Fibroblast of the aortic adventitia (primary cell): ENCODE data around the gene FOS. TPM values are rescaled to one million over a fixed set of nuclear protein-coding genes. Genes with fewer than 3 reads are reported as not detected.

ENCODE experiments used
- DNase-seq: peaks from one replicate; pipeline ENCODE4 v3.0.0-alpha.2; 2010; ENCODE audit warnings: low read depth
- H3K4me3 ChIP-seq: 2 replicates; pipeline ENCODE4 v1.5.1; 2011; ENCODE audit warnings: low read depth, mild to moderate bottlenecking, control low read depth, low read length, moderate library complexity
- total RNA-seq: library from RNA; depleted of rRNA; stranded (reverse); fragments of >200 nt; gene quantifications from 2 replicates; pipeline ENCODE4 v1.2.3, GENCODE V29; 2012; ENCODE audit warnings: low replicate concordance
- TF ChIP-seq, protein P1 (sequence below): IDR thresholded peaks from 2 replicates; pipeline ENCODE4 v1.5.1; 2011; ENCODE audit warnings: mild to moderate bottlenecking, low read length, control low read depth, inconsistent platforms; ENCODE audit not compliant: insufficient read depth

Gene FOS
- total RNA-seq, 1 donor, result 1.4 TPM

- DNase-seq, result no peak
- TF ChIP-seq, protein P1, sequence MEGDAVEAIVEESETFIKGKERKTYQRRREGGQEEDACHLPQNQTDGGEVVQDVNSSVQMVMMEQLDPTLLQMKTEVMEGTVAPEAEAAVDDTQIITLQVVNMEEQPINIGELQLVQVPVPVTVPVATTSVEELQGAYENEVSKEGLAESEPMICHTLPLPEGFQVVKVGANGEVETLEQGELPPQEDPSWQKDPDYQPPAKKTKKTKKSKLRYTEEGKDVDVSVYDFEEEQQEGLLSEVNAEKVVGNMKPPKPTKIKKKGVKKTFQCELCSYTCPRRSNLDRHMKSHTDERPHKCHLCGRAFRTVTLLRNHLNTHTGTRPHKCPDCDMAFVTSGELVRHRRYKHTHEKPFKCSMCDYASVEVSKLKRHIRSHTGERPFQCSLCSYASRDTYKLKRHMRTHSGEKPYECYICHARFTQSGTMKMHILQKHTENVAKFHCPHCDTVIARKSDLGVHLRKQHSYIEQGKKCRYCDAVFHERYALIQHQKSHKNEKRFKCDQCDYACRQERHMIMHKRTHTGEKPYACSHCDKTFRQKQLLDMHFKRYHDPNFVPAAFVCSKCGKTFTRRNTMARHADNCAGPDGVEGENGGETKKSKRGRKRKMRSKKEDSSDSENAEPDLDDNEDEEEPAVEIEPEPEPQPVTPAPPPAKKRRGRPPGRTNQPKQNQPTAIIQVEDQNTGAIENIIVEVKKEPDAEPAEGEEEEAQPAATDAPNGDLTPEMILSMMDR, result no peak
- H3K4me3 ChIP-seq, result no peak overlapping the region
Observed at GRCh38 chr14:75274899-75275569, 3.6 kb upstream of the FOS start.

- no peak for DNase-seq
- TF ChIP-seq, protein P1, result no peak
- H3K4me3 ChIP-seq, result no peak overlapping the region
Observed at GRCh38 chr14:75275598-75275997, 3.0 kb upstream of the FOS start.

DNA sequence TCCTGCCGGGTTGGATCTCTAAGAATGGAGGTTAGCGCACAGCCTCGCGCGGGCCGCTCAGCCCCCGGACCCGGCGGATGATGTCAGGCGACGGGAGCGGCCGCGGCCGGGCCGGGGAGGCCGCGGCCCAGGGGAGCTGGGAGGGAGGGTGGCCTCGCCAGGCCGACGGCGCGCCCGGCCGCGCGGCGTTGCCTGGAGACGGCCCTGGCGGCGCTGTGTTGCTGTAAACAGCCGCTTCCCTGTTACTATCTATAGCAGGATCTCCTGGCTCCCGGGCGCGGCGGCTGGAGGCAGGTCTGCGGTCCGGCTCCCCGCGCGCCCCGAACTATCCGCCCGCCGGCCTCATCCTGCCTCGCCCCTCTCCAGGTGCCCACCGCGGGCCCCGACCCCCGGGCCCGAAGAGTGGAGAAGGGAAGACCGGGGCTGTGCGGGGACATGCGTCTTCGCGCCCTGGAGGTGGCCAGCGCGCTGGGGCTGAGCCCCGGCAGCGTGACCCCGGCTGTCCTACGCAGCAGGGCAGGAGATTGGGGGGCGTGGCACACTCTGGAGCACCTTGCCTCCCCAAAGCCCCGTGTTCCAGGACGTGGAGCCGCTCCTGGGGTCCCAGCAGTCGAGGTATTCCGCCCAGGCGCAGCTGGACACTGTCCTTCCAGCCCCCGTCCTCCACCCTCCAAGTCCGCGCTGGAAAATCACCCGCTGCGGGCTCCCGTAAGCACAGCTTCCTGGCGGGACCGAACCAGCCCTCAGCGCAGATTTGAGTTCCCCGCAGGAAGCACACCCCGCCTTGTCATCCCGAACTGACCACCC lies 1.4 kb upstream of the FOS start:
- peak; percentile 85 for DNase-seq
- TF ChIP-seq, protein P1, result no peak
- peak overlapping the region; percentile 74 for H3K4me3 ChIP-seq

GRCh38 chr14:75277815-75278421 lies 710 bp upstream of the FOS start:
- peak overlapping the region; percentile 74 for H3K4me3 ChIP-seq
- TF ChIP-seq, protein P1, result no peak
- peak; percentile 56 for DNase-seq

DNA sequence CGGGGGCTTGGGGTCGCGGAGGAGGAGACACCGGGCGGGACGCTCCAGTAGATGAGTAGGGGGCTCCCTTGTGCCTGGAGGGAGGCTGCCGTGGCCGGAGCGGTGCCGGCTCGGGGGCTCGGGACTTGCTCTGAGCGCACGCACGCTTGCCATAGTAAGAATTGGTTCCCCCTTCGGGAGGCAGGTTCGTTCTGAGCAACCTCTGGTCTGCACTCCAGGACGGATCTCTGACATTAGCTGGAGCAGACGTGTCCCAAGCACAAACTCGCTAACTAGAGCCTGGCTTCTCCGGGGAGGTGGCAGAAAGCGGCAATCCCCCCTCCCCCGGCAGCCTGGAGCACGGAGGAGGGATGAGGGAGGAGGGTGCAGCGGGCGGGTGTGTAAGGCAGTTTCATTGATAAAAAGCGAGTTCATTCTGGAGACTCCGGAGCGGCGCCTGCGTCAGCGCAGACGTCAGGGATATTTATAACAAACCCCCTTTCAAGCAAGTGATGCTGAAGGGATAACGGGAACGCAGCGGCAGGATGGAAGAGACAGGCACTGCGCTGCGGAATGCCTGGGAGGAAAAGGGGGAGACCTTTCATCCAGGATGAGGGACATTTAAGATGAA lies 630 bp downstream of the FOS start:
- H3K4me3 ChIP-seq, result peak overlapping the region; percentile 92
- peak; percentile 86 for DNase-seq
- TF ChIP-seq, protein P1, result no peak

DNA sequence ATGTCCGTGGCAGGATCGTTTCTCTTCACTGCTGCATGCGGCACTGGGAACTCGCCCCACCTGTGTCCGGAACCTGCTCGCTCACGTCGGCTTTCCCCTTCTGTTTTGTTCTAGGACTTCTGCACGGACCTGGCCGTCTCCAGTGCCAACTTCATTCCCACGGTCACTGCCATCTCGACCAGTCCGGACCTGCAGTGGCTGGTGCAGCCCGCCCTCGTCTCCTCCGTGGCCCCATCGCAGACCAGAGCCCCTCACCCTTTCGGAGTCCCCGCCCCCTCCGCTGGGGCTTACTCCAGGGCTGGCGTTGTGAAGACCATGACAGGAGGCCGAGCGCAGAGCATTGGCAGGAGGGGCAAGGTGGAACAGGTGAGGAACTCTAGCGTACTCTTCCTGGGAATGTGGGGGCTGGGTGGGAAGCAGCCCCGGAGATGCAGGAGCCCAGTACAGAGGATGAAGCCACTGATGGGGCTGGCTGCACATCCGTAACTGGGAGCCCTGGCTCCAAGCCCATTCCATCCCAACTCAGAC lies 1.2 kb downstream of the FOS start:
- TF ChIP-seq, protein P1, result no peak
- H3K4me3 ChIP-seq, result peak overlapping the region; percentile 92
- DNase-seq, result peak; percentile 47
